GM13976 (cell line): ENCODE results near the gene SNRPA1.

ENCODE experiments used
- DNase-seq: peaks from one replicate; pipeline ENCODE4 v3.0.0; 2012; ENCODE audit warnings: low spot score
- in situ Hi-C: fragments of 300-500 bp; cut with MboI; formaldehyde crosslinking; loops from one replicate; pipeline ENCODE4 v1.12.0; 2022; ENCODE audit warnings: low sequenced_read_pairs, mixed read lengths, inconsistent platforms; ENCODE audit not compliant: unreplicated experiment
- TF ChIP-seq, protein P1 (sequence below): IDR thresholded peaks from 2 replicates; pipeline ENCODE4 v1.5.1; 2012; ENCODE audit warnings: borderline replicate concordance, mild to moderate bottlenecking; ENCODE audit not compliant: insufficient read depth; ENCODE audit errors: extremely low read depth, missing control alignments, control extremely low read depth

Gene SNRPA1

DNA sequence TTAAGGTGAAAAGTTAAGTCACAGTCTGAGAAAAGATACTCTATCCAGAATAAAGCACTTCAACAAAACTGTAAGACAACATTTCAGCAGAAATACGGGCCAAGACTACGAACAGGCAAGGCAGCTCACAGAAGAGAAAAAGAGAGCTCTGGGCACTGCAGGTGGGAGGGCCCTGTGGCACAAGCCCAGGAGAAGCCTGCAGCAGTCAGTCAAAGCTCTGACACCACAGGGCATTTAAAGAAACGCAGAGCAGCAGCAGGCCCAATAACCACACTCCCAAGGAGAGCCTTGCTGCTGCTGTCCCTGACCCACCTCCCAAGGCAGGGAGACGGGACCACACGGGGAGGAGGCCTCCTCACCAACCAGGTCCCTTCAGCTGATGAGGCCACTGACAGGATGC, 62.4 kb downstream of the SNRPA1 start:
- TF ChIP-seq, protein P1, sequence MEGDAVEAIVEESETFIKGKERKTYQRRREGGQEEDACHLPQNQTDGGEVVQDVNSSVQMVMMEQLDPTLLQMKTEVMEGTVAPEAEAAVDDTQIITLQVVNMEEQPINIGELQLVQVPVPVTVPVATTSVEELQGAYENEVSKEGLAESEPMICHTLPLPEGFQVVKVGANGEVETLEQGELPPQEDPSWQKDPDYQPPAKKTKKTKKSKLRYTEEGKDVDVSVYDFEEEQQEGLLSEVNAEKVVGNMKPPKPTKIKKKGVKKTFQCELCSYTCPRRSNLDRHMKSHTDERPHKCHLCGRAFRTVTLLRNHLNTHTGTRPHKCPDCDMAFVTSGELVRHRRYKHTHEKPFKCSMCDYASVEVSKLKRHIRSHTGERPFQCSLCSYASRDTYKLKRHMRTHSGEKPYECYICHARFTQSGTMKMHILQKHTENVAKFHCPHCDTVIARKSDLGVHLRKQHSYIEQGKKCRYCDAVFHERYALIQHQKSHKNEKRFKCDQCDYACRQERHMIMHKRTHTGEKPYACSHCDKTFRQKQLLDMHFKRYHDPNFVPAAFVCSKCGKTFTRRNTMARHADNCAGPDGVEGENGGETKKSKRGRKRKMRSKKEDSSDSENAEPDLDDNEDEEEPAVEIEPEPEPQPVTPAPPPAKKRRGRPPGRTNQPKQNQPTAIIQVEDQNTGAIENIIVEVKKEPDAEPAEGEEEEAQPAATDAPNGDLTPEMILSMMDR, result no peak
- no peak for DNase-seq
- in situ Hi-C loops, result no loop called here
